H9 (cell line): ENCODE results near the gene FCGR3A. TPM values are rescaled to one million over a fixed set of nuclear protein-coding genes. Genes with fewer than 3 reads are reported as not detected.

Experiments
- DNase-seq: peaks from one replicate; pipeline ENCODE4 v3.0.0-alpha.2; 2017
- H2AFZ ChIP-seq: one replicate; pipeline ENCODE4 v1.6.1; 2013; ENCODE audit warnings: mild to moderate bottlenecking, low read length, control low read depth, moderate library complexity
- H2AK5ac ChIP-seq: 2 replicates; pipeline ENCODE4 v1.6.1; 2013; ENCODE audit warnings: low read length, control low read depth, mixed read lengths; ENCODE audit not compliant: insufficient read length
- H2BK120ac ChIP-seq: one replicate; pipeline ENCODE4 v1.6.1; 2013; ENCODE audit warnings: low read depth, mild to moderate bottlenecking, low read length, control low read depth, inconsistent platforms; ENCODE audit not compliant: poor library complexity, severe bottlenecking
- H2BK12ac ChIP-seq: 2 replicates; pipeline ENCODE4 v1.6.1; 2013; ENCODE audit warnings: low read length, control low read depth, mixed read lengths, low read depth; ENCODE audit not compliant: insufficient read length
- H2BK15ac ChIP-seq: 2 replicates; pipeline ENCODE4 v1.6.1; 2013; ENCODE audit warnings: low read depth, low read length, control low read depth
- H2BK20ac ChIP-seq: one replicate; pipeline ENCODE4 v1.6.1; 2013; ENCODE audit warnings: low read depth, mild to moderate bottlenecking, low read length, control low read depth, inconsistent platforms; ENCODE audit not compliant: poor library complexity, severe bottlenecking
- H2BK5ac ChIP-seq: 2 replicates; pipeline ENCODE4 v1.6.1; 2013; ENCODE audit warnings: low read length, control low read depth, mixed read lengths; ENCODE audit not compliant: insufficient read length
- H3K14ac ChIP-seq: 2 replicates; pipeline ENCODE4 v1.6.1; 2013; ENCODE audit warnings: low read length, control low read depth; ENCODE audit not compliant: insufficient read depth
- H3K18ac ChIP-seq: 2 replicates; pipeline ENCODE4 v1.6.1; 2013; ENCODE audit warnings: low read depth, mild to moderate bottlenecking, mixed read lengths, low read length, control low read depth; ENCODE audit not compliant: insufficient read length
- H3K23ac ChIP-seq: 2 replicates; pipeline ENCODE4 v1.6.1; 2013; ENCODE audit warnings: low read length, control low read depth, mixed read lengths, low read depth; ENCODE audit not compliant: insufficient read length
- H3K23me2 ChIP-seq: 2 replicates; pipeline ENCODE4 v1.6.1; 2013; ENCODE audit warnings: low read depth, mild to moderate bottlenecking, mixed read lengths, low read length, control low read depth; ENCODE audit not compliant: insufficient read length, poor library complexity, severe bottlenecking
- H3K27ac ChIP-seq: 2 replicates; pipeline ENCODE4 v1.5.1; 2013; ENCODE audit warnings: low read length, control low read depth, mixed read lengths, low read depth; ENCODE audit not compliant: insufficient read length
- H3K27me3 ChIP-seq: 2 replicates; pipeline ENCODE4 v1.6.1; 2013; ENCODE audit warnings: low read length, control low read depth, inconsistent platforms; ENCODE audit not compliant: insufficient read depth
- H3K4ac ChIP-seq: 2 replicates; pipeline ENCODE4 v1.6.1; 2013; ENCODE audit warnings: low read depth, mild to moderate bottlenecking, control low read depth, inconsistent platforms, low read length, moderate library complexity
- H3K4me1 ChIP-seq: 2 replicates; pipeline ENCODE4 v1.6.1; 2013; ENCODE audit warnings: low read length, control low read depth, inconsistent platforms; ENCODE audit not compliant: insufficient read depth
- H3K4me2 ChIP-seq: 2 replicates; pipeline ENCODE4 v1.6.1; 2013; ENCODE audit warnings: low read length, control low read depth, mixed read lengths; ENCODE audit not compliant: insufficient read length, insufficient read depth
- H3K56ac ChIP-seq: 2 replicates; pipeline ENCODE4 v1.6.1; 2013; ENCODE audit warnings: low read depth, mild to moderate bottlenecking, mixed read lengths, low read length, control low read depth; ENCODE audit not compliant: insufficient read length
- H3K79me1 ChIP-seq: 2 replicates; pipeline ENCODE4 v1.6.1; 2013; ENCODE audit warnings: low read depth, mild to moderate bottlenecking, moderate library complexity, low read length, control low read depth, inconsistent platforms; ENCODE audit not compliant: insufficient read depth, poor library complexity, severe bottlenecking
- H3K79me2 ChIP-seq: 2 replicates; pipeline ENCODE4 v1.6.1; 2013; ENCODE audit warnings: low read length, control low read depth, inconsistent platforms; ENCODE audit not compliant: insufficient read depth
- H3K9ac ChIP-seq: 2 replicates; pipeline ENCODE4 v1.6.1; 2013; ENCODE audit warnings: low read length, control low read depth, mixed read lengths; ENCODE audit not compliant: insufficient read length; ENCODE audit errors: extremely low read depth
- H3K9me3 ChIP-seq: one replicate; pipeline ENCODE4 v1.6.1; 2013; ENCODE audit warnings: low read depth, low read length, inconsistent platforms; ENCODE audit not compliant: control insufficient read depth
- H3T11ph ChIP-seq: one replicate; pipeline ENCODE4 v1.6.1; 2013; ENCODE audit warnings: mild to moderate bottlenecking, low read length, control low read depth, inconsistent platforms
- H4K20me1 ChIP-seq: one replicate; pipeline ENCODE4 v1.6.1; 2013; ENCODE audit not compliant: control insufficient read depth, insufficient read length, insufficient read depth
- H4K5ac ChIP-seq: 2 replicates; pipeline ENCODE4 v1.6.1; 2013; ENCODE audit warnings: low read depth, mild to moderate bottlenecking, mixed read lengths, low read length, control low read depth; ENCODE audit not compliant: insufficient read length
- H4K8ac ChIP-seq: replicated peaks from 2 replicates; pipeline ENCODE4 v1.6.1; 2013; ENCODE audit warnings: low read length, control low read depth, mixed read lengths, low read depth; ENCODE audit not compliant: insufficient read length
- H4K91ac ChIP-seq: 2 replicates; pipeline ENCODE4 v1.6.1; 2013; ENCODE audit warnings: low read depth, mild to moderate bottlenecking, moderate library complexity, mixed read lengths, low read length, control low read depth; ENCODE audit not compliant: insufficient read length
- H3K27ac Mint-ChIP-seq, 3 experiments: 2 replicates in 2 of 3; 3 replicates in 1 of 3; pipeline ENCODE4 v1.8.0; 2020 to 2021; ENCODE audit warnings: mixed read lengths in 3 of 3, mild to moderate bottlenecking in 1 of 3, moderate library complexity in 1 of 3
- H3K27me3 Mint-ChIP-seq: 2 replicates; pipeline ENCODE4 v1.8.0; 2021; ENCODE audit warnings: low read depth, mild to moderate bottlenecking, moderate library complexity, mixed read lengths
- H3K36me3 Mint-ChIP-seq, 3 experiments: 2 replicates in 2 of 3; 3 replicates in 1 of 3; pipeline ENCODE4 v1.8.0; 2020 to 2021; ENCODE audit warnings: low read depth in 3 of 3, mixed read lengths in 3 of 3; ENCODE audit not compliant: insufficient read depth in 1 of 3
- H3K4me1 Mint-ChIP-seq, 2 experiments: 2 replicates each; pipeline ENCODE4 v1.8.0; 2020; ENCODE audit warnings: mixed read lengths in 2 of 2
- H3K4me3 Mint-ChIP-seq, 2 experiments: 2 replicates in 1 of 2; 3 replicates in 1 of 2; pipeline ENCODE4 v1.8.0; 2020 to 2021; ENCODE audit warnings: mild to moderate bottlenecking in 2 of 2, mixed read lengths in 2 of 2, moderate library complexity in 1 of 2
- H3K9me3 Mint-ChIP-seq, 2 experiments: 2 replicates in 1 of 2; 3 replicates in 1 of 2; pipeline ENCODE4 v1.8.0; 2020; ENCODE audit warnings: mild to moderate bottlenecking in 2 of 2, mixed read lengths in 2 of 2, moderate library complexity in 1 of 2
- CTCF ChIP-seq: fragments of 200-600 bp; sonication (generic); conservative IDR thresholded peaks from 3 replicates; pipeline ENCODE4 v1.8.0; 2021; ENCODE audit warnings: antibody characterized with exemption, mild to moderate bottlenecking
- WGBS: extraction: QIAGEN DNeasy Blood & Tissue Kit; methylation state at CpG from one replicate; pipeline ENCODE4 v1.1.7; 2013; ENCODE audit warnings: missing lambda C conversion rate, low lambda C conversion rate, mixed read lengths; ENCODE audit not compliant: insufficient read length; ENCODE audit errors: extremely low coverage; 5-methylcytosine and 5-hydroxymethylcytosine counted together
- total RNA-seq: library from RNA; stranded (reverse); gene quantifications from 2 replicates; pipeline ENCODE4 v1.2.1, GENCODE V29; 2021

Gene FCGR3A
- total RNA-seq, 1 experiment from 2014 or later = not detected

- Histone ChIP-seq H4K20me1 (no peaks in the 10 kb centered on the region), H2AK5ac (no peak overlapping the region), H2AFZ (no peak overlapping the region), H3K27ac (no peak overlapping the region), H2BK5ac (no peak overlapping the region), H3K27me3 (no peaks in the 10 kb centered on the region), H2BK20ac (peak overlapping the region; percentile 32), H3K14ac (no peak overlapping the region), H2BK12ac (no peak overlapping the region), H3K79me1 (no peaks in the 10 kb centered on the region), H3K4me2 (no peak overlapping the region), H3K4ac (no peak overlapping the region), H3K18ac (no peak overlapping the region), H3K79me2 (no peaks in the 10 kb centered on the region), H3T11ph (no peak overlapping the region), H3K9ac (no peak overlapping the region), H3K9me3 (no peaks in the 10 kb centered on the region), H2BK120ac (no peak overlapping the region), H3K23me2 (no peaks in the 10 kb centered on the region), H4K8ac (no peak overlapping the region), H3K23ac (no peak overlapping the region), H2BK15ac (no peak overlapping the region), H3K4me1 (no peaks in the 10 kb centered on the region), H4K5ac (no peak overlapping the region), H4K91ac (no peak overlapping the region), H3K56ac (no peak overlapping the region)
- Mint-ChIP-seq H3K27ac (no peak overlapping the region), H3K36me3 (no peaks in the 10 kb centered on the region), H3K27me3 (peaks cover 9% of the 10 kb centered on the region), H3K4me1 (peaks cover 16 to 19% of the 10 kb centered on the region in 2 experiments), H3K9me3 (no peaks in the 10 kb centered on the region; a peak in 2 of 5 replicates), H3K4me3 (no peak overlapping the region)
- DNase-seq = no peak
- no CpG with 5 or more reads among the region's 6 CpGs for WGBS
- TF ChIP-seq CTCF = no peak
Observed at GRCh38 chr1:161505686-161506085, 43.9 kb downstream of the FCGR3A start.
